GM18520 (cell line): ENCODE results near the gene MITF.
A peak's percentile ranks its signal among the peaks of the same experiment; 100 is the strongest.

ENCODE experiments used
- ATAC-seq: cut with Tn5 transposase; IDR thresholded peaks from one replicate; pipeline ENCODE4 v1.9.1; 2021; ENCODE audit not compliant: unreplicated experiment

MITF gene

DNA sequence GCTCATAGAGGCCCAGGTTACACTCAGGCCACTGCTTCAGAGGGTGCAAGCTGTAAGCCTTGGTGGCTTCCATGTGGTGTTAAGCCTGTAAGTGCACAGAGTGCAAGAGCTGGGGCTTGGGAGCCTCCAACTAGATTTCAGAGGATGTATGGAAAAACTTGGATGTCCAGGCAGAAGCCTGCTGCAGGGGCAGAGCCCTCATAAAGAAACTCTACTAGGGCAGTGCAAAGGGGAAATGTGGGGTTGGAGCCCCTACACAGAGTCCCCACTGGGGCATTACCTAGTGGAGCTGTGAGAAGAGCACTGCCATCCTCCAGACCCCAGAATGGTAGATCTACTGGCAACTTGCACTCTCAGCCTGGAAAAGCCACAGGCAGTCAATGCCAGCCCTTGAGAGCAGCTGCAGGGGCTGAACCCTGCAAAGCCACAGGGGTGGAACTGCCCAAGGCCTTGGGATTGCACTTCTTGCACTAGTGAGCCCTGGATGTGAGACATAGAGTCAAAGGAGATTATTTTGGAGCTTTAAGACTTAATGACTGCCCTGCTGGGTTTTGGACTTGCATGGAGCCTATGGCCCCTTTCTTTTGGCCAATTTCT lies 14.0 kb downstream of the MITF start:
- ATAC-seq: no peak

DNA sequence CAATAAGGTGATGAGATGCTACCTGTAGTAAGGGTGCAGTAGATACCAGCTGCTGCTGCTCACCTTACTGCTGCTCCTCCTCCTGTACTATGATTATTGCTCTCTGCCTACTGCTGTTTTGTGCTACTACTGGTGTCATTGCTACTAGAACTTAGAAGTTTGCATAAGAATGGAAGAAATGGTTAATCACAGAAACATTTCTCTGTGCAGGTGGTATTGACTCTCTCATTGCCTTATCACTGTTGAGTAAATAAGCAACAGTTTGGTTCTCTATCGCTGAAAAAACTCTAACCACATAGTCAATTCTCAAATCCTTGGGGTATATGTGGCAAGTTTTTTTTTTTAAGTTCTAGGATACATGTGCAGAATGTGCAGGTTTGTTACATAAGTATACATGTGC lies 16.5 kb downstream of the MITF start:
- ATAC-seq: no peak

DNA sequence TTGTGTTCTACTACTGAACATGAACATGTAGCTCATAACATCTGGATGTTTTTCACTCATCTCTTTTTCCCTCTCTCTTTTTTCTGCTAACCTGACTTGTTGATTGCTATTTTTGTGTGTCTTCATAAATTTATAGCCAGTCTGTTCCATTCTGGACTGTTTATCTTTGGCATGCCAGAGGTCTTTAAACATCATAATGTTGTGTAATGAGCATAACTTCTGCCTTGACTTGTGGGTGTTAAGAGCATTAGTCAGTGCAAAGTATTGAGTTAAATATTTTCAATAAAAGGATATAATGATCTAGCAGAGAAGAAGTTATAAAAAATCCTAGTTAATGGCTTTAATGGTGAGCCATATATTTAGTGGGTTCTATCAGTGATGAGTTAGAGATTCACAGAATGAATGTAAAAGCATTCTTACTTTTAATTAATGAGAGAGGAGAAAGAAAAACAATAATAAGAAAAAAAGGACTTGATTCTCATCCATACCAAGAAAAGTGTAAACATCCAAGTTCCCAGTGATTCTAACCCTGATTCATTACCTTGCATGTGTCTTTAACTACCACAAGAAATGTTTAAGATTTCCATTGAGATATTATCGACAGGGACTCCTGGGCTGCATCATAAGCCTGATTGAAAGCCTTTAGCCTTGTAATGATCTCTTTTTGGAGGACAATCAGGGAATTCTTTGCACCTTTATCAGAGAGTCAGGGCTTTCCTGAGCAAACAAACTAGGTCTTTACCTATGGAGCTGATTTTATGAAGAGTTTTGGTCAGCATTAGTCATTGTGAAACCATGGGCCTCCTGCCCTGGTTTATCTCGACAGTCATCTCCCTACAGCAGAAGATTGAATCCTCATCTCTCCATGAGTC lies 22.9 kb downstream of the MITF start:
- ATAC-seq: peak; percentile 55

DNA sequence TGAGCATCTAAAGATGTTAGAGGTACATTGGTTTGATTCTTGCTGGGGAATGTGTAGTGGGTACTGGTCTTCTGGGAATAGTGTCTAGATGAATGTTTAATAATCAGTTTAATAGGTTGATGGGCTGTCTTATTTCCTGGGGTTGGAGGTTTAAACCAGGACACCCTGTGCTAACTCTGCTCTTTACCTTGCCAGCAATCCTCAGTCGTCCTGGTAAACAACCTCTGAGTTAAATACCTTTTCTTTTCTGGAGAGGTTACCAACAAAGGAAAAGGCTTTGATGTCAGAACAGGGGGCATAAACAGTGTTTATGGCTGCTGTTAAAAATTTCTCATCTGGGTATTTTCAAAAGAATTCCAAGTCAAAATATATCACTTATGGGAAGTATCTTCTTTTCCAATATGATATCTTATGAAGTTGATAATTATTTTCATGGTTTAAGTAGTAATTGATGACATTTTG lies 23.5 kb downstream of the MITF start:
- ATAC-seq: no peak

DNA sequence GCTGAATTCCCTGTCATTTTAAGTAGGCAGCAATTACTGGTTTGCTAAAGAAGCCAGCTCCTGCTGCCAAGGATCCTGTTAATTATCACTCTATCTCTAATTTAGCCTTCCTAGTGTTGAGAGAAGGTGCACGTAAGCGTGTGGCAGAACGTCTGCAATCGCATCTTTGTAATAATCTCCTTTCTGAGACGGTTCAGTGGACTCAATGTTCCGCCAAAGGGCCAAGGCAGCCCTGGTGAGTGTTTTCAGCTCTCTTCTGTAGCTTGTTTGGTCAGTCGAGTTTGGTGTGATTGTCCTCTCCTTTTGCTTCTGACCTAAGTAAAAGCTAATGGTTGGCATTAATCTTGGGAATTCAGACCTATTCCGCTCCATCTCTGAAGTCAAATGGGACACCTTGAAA lies 24.2 kb downstream of the MITF start:
- no peak for ATAC-seq

DNA sequence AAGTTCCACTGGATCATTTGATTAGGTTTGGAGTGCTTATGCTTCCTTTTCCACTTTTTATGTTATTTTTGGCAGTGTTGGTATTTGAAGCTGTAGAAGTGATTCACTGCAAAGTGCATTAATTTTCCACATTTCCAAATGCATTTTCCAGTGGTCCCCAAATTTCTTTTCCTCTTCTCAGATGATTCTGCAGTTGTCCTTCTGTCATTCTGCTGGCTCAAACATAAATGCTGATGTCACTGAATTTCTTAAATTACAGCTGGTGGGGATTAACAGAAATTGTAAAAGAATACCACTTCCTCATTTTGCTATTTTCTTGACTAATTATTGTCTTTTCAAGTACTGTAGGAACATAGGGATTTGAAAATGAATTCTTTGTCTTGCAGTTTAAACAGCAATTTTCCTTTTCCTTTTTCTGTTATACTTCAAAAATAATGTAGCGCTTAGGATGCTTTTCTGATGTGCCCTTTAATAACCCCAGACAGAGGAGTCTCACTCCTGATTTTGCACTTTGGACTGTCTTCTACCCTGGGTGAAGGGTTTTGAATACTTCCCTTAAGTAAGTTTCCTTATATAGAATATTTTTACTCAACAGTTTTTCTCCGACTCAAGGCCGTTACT lies 25.0 kb downstream of the MITF start:
- ATAC-seq: no peak

DNA sequence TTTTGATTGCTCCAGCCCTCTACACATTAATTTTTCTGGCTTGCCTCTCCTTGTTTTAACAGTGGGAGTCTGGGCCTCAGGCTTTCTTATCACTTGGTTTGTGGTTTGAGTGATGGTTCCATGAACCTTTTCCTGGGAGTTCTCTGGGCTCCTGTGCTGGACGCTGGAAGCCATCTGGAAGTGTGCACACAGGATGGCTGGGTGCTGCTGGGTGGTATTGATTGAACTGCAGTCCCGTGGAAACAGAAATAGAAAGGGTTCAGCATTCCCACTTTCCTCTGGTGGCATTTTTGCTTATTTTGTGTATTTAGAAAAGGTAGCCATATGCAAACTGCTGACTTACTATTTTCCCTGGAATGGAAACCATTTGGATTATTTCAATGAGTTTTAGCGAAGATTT lies 25.6 kb downstream of the MITF start:
- no peak for ATAC-seq

DNA sequence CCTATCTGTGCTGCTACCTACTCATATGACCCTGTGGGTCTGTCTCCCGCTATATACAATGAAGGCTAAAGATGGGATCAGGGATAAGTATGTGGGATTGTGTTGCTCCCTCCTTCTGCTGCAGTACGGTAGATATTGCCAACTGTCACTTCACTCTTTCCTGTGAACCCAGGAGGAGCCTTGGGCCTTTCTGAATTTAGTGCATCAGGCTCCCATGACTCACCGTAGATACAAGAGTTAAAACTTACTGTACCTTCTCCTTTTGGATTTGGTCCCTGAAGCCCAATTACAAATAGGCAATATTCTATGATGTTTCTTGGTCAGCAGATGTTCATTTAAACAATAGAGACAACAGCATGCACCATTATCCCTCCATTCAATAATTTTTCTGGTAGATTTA lies 27.4 kb downstream of the MITF start:
- no peak for ATAC-seq

DNA sequence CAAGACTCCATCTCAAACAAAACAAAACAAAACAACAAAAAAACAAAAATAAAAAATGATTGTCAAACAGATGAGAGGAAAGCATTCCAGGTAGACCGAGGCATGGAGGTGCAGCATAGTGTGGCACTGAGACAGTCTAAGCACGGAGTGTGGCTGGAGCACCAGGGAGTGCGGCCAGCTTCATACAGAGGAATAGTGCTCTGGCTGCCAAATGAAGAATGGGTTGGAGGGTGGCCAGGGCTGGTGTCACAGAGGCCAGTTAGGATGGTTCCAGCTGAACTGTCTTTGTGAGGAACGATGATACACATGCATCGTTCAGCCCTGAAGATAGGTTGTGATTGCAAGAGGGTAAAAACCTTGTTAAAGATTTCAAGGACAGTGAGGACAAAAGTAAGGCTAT lies 28.3 kb downstream of the MITF start:
- no peak for ATAC-seq

DNA sequence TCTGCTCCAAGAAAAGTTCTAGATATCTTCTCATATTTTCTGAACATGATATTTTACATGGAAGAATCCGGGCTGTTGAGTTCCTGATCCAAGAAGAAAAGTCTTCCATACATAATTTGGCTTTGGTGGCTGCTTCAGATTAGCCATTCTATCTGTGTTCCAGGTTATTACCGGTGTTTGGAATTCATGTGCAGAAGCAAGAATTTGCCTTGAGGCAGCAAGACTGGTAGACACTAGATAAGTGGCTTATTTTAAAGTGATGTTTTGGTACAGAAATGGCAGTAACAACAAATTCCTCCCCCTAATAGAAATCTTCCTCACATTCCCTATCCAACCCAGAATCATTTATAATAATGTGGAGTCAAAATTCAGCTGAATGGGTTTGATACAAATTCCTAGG lies 29.2 kb downstream of the MITF start:
- ATAC-seq: no peak

DNA sequence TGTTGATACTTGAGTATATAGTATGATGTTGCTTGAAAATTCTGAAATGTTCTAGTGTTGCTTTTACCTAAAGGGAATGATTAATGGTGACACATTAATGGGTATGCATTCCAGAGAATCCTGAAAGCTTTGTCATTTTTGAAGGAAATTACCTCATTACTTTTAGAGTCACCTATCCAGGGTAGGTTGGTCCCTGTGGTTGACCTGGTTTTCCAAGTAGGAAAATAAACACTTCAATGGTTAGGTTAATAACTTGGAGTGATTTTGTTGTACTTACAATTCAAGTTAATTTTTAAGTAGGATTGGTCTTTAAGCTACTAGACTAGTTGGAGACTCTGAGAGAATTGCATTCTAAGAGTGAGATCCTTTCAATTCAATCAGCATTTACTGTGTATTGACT lies 31.0 kb downstream of the MITF start:
- no peak for ATAC-seq

DNA sequence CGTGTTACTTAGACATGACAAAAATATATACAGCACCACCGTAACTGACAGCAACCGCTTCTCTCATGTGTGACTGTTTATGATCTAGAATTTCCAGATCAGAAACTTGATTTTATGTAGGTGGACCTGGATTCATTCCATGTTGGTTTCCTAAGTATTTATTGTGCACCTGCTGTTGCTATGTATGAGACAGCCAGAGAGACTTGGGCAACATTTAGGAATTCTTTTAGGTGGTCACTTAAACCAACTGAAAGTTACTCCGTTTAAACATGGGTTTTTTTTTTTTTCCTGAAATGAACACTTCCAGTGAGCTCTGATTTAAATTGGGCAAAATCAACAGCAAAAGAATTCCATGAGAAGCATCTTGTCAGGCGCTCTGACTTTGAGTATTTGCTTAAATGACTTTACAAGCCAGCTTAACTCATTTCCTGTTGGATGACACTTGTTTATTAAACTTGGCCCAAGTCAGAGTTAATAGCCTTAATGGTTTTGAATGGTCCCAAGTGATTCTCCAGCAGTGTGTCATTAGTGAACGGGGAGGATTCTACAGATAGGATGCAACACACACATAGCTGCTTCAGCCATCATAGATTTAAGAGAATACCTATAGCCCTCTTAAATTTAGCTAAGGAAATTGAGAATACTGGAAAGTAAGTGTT lies 31.8 kb downstream of the MITF start:
- no peak for ATAC-seq

DNA sequence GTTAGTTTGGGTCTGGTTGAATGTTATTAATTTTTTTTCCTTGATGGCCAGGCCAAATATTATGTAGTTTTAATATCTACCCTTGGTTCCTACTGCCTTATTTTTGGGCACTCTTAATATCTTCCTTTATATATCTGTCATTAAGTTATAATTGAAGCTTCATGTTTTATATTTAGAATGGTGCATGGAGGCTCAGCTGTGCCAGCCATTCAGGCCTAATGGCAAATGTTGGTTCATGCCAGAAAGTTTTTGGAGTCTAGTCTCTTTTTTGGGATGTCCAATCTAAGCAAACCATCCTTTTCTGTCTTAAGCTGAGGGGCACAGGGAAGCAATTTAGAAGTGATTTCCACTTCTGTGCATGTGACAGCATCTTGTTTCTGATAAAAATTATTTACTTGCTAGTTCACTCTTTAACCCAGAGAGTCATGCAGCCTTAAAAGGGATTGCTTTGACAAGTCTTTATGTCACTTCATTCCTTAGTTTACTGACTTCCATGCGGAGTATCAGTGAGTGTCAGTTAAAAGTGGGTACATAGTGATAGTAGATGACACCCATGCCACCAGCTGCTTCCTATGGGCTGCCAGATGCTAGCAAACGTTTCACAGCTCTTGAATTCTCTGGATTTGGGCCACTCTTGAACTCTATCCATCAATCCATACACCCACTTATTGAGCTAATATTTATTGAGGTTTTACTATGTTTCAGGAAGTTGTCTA lies 33.0 kb downstream of the MITF start:
- ATAC-seq: no peak

DNA sequence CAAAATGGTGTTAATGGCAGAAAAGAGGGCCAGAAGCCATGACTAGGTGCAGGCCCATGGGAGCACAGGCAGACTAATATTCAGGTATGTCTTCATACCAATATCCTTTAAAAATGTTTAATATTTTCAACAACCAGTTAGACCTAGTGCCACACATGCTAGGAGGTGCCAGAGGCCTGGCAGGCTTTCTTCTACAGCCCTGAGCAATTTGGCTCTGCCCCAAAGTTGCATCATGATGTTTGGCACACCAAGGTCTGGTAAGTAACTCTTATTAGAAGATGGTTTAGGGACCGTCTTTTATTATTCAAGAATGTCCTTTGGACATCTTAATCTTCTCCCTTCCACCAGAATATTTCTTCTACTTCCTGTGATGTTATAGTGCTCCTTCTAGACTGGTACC lies 34.8 kb downstream of the MITF start:
- ATAC-seq: no peak

DNA sequence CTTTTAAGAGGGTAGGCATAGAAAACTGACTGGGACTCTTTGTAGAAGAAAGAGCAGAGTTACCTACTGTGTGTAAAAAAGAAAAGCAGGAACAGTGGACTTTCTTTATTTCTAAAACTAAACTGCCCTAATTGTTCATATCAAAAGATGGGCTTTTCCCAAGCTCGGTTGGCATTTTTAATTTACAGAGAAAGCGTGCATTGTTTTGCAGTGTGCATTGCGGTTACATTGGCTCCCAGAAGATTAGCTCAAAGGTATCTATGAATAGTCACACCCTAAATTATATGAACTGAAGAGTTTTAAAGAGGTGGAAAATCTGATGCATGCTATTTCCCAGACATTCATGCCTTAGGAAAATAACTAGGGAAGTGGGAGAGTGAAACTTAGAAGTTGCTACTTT lies 36.5 kb downstream of the MITF start:
- no peak for ATAC-seq

DNA sequence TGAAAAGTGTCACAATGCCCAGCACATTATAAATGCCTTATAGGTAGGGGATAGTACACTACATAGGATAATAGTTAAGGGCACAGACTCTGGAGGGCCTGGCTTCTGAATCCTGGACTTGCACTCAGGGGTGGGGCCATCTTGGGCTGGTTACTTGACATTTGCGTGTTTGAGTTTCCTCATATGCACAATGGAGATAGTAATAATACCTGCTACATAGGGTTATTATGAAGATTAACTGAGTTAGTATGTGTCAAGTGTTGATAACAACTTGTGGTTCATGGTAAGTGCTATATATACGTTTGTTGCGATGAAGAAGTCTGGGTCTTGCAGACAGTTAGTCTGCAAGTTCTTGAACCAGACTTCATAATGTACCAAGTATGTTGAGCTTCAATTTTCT lies 37.0 kb downstream of the MITF start:
- no peak for ATAC-seq

DNA sequence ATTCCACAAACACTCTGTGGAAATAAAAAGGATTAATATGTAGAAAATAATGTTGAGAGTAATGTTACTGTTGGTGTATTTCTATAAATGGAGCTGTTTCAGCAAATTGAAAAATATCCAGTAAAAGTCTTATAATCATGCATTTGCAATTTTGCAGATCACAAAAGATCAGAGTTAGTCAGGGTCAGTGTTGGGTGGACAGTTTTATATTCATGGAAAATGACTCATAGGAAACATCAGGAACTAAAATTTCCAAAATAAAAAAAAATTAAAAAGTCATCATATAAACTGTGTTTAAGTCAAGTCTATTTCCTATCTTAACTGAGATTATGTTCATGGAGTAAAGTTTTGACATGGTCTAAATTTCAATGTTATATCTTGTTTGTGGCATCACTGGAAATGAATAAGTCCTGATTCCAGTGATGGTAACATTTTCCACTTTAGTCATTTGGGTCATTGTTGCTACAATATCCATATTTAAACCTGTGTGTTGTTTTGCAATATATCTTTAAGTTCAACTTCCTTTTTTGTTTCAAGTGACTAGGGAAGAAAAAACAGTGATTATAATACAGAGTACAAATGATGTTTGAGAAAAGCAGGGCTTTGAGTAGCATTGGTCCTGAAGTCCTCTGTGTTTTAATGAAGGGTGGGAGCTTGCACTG lies 37.8 kb downstream of the MITF start:
- no peak for ATAC-seq

DNA sequence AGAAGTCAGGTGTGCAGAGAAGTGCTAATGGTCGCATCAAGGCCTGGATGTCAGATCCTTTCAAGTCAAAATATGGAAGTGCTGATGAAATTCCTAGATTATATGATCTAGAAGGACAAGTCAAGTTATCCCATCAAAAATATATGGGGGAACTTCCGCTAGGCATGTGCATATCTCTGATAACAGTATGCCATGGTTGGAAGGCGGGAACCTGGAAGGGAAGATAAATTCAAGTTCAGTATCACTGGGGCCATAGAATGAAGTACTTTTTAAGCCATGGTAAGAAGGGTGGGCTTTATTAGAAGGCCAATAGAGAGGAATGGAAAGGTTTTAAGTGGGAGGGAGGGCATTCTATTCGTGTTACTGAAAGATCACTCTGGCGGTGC lies 38.3 kb downstream of the MITF start:
- ATAC-seq: no peak

DNA sequence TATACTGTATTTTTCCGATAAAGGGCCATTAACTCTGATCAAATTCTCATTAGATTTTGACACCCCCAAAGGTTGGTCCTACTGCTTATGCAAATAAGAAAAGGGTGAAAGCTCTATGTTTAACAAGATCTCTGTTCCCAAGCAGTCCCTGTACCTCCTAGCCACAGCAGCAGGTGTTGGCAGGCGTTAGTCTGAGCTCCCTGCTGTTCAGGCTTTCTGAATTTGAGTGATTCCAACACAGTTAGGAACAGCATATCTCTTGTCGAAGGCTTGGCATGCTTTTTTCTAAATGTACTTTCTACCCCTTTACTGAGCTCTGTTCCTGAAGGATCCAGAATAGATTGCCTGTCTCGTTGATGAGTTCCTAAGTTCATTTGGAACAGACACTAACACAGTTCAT lies 42.3 kb downstream of the MITF start:
- no peak for ATAC-seq

DNA sequence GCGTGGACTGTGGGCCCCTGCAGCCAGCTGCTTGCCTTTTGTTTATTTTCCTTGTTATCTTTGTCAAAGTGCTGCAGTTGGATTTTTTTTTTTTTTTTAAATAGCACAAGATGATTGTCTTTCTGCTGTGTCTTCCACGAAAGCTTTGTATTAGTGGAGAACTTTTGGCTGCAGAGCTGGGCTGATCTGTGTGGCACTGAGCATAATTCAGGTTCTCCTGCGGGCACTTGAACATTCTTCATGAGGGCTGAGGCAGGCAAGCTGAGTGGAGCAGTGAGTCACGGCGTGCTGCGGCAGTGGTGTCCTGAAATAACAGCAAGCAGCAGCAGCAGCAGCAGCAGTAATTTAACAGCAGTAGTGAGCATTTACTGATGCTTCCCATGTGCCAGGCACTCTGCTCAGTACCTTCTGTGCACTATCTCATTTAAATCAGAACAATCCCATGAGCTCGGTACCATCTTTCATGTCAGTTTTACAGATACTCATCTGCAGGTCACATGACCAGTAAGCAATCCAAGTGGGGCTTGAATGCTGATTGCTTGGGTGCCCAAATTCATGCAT lies 45.8 kb downstream of the MITF start:
- no peak for ATAC-seq
